Glutamatergic neuron (in vitro differentiated cells): ENCODE measurements around the gene ACVR2B. TPM values are rescaled to one million over a fixed set of nuclear protein-coding genes. Genes with fewer than 3 reads are reported as not detected.

Source experiments
- DNase-seq: peaks from one replicate; pipeline ENCODE4 v3.0.0; 2022
- H3K27ac Mint-ChIP-seq: one replicate; pipeline ENCODE4 v1.8.0; 2020; ENCODE audit warnings: mild to moderate bottlenecking, mixed read lengths, inconsistent platforms; ENCODE audit not compliant: unreplicated experiment
- H3K27me3 Mint-ChIP-seq: one replicate; pipeline ENCODE4 v1.8.0; 2020; ENCODE audit warnings: mild to moderate bottlenecking, moderate library complexity, mixed read lengths, inconsistent platforms; ENCODE audit not compliant: unreplicated experiment
- H3K36me3 Mint-ChIP-seq: one replicate; pipeline ENCODE4 v1.8.0; 2020; ENCODE audit warnings: mild to moderate bottlenecking, mixed read lengths, inconsistent platforms; ENCODE audit not compliant: unreplicated experiment
- H3K4me1 Mint-ChIP-seq: one replicate; pipeline ENCODE4 v1.8.0; 2020; ENCODE audit warnings: mild to moderate bottlenecking, low read depth, mixed read lengths, inconsistent platforms; ENCODE audit not compliant: unreplicated experiment
- H3K4me3 Mint-ChIP-seq: one replicate; pipeline ENCODE4 v1.8.0; 2020; ENCODE audit warnings: mild to moderate bottlenecking, mixed read lengths, inconsistent platforms; ENCODE audit not compliant: unreplicated experiment
- H3K9me3 Mint-ChIP-seq: one replicate; pipeline ENCODE4 v1.8.0; 2020; ENCODE audit warnings: mild to moderate bottlenecking, moderate library complexity, mixed read lengths, inconsistent platforms; ENCODE audit not compliant: unreplicated experiment
- CTCF ChIP-seq: fragments of 200-600 bp; sonication (generic); IDR thresholded peaks from one replicate; pipeline ENCODE4 v1.5.0; 2021; ENCODE audit not compliant: partially characterized antibody, unreplicated experiment
- total RNA-seq: library from RNA; stranded (reverse); fragmentation: NEBNext Ultra II Directional; extraction: Animal tissue kit (Norgen Biotek cat#: 25700); gene quantifications from one replicate; pipeline ENCODE4 v1.2.1, GENCODE V29; 2021; ENCODE audit not compliant: unreplicated experiment

Gene ACVR2B
- total RNA-seq, 1 donor from 2014 or later, result 122 TPM

GRCh38 chr3:38532529-38532928 lies 78.8 kb downstream of the ACVR2B start:
- TF ChIP-seq CTCF, result no peak
- peaks cover 2% of the 10 kb centered on the region for H3K9me3 Mint-ChIP-seq
- peaks cover 20% of the 10 kb centered on the region for H3K36me3 Mint-ChIP-seq
- peaks cover 3% of the 10 kb centered on the region for H3K27me3 Mint-ChIP-seq
- no peak overlapping the region for H3K27ac Mint-ChIP-seq
- DNase-seq, result no peak
- H3K4me1 Mint-ChIP-seq, result no peaks in the 10 kb centered on the region
- H3K4me3 Mint-ChIP-seq, result no peak overlapping the region

- DNase-seq, result no peak
- no peak overlapping the region for H3K27ac Mint-ChIP-seq
- peaks cover 4% of the 10 kb centered on the region for H3K9me3 Mint-ChIP-seq
- peaks cover 3% of the 10 kb centered on the region for H3K27me3 Mint-ChIP-seq
- no peaks in the 10 kb centered on the region for H3K4me1 Mint-ChIP-seq
- H3K36me3 Mint-ChIP-seq, result peaks cover 20% of the 10 kb centered on the region
- TF ChIP-seq CTCF, result no peak
- no peak overlapping the region for H3K4me3 Mint-ChIP-seq
These were observed 79.7 kb downstream of the ACVR2B start for GRCh38 chr3:38533285-38533976.

GRCh38 chr3:38534180-38534579 lies 80.5 kb downstream of the ACVR2B start:
- Mint-ChIP-seq H3K27ac (no peak overlapping the region), H3K9me3 (peaks cover 4% of the 10 kb centered on the region), H3K36me3 (peaks cover 20% of the 10 kb centered on the region), H3K4me1 (no peaks in the 10 kb centered on the region), H3K4me3 (no peak overlapping the region), H3K27me3 (peaks cover 3% of the 10 kb centered on the region)
- DNase-seq, result no peak
- TF ChIP-seq CTCF, result no peak

- Mint-ChIP-seq H3K36me3 (peaks cover 20% of the 10 kb centered on the region), H3K4me3 (no peak overlapping the region), H3K9me3 (peaks cover 4% of the 10 kb centered on the region), H3K27me3 (peaks cover 3% of the 10 kb centered on the region), H3K4me1 (no peaks in the 10 kb centered on the region), H3K27ac (no peak overlapping the region)
- TF ChIP-seq CTCF, result no peak
- no peak for DNase-seq
These were observed 80.9 kb downstream of the ACVR2B start for GRCh38 chr3:38534604-38535003.

- no peak for DNase-seq
- Mint-ChIP-seq H3K27ac (no peak overlapping the region), H3K27me3 (no peaks in the 10 kb centered on the region), H3K4me3 (no peak overlapping the region), H3K9me3 (peaks cover 4% of the 10 kb centered on the region), H3K36me3 (peaks cover 20% of the 10 kb centered on the region), H3K4me1 (peaks cover 5% of the 10 kb centered on the region)
- no peak for TF ChIP-seq CTCF
These were observed 83.0 kb downstream of the ACVR2B start for GRCh38 chr3:38536671-38537070.
